NCI-H748 (cell line): Measurements from ENCODE around the gene PKLR.

Experiments
- DNase-seq: peaks from one replicate; lab custom pipeline; 2025; ENCODE audit not compliant: unreplicated experiment; lab: John Stamatoyannopoulos, UW

Gene PKLR

DNA sequence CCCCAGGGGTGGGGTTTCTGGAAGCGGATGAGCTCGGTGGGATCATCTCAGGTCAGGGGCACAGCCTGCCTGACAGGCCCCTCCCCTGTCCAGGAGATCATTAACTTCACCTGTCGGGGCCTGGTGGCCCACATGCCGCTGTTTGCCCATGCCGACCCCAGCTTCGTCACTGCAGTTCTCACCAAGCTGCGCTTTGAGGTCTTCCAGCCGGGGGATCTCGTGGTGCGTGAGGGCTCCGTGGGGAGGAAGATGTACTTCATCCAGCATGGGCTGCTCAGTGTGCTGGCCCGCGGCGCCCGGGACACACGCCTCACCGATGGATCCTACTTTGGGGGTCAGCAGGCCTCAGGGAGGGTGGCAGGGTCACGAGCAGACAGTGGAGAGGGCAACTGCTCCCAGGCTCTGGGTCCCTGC is 15.6 kb downstream of the PKLR start:
- no peak for DNase-seq

DNA sequence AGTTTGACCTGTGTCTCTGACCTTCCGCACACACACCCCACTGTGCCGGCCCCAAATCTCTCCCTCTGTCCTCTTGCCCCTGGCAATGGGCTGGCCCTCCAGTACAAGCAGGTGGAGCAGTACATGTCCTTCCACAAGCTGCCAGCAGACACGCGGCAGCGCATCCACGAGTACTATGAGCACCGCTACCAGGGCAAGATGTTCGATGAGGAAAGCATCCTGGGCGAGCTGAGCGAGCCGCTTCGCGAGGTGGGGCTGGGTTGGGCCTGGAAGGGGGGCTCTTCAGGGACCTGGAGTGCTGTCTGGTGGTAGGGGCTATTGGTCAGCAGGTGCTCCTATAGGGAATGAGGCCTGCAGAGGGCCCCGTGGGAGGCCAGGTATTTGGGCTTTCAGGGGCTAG is 16.2 kb downstream of the PKLR start:
- no peak for DNase-seq

DNA sequence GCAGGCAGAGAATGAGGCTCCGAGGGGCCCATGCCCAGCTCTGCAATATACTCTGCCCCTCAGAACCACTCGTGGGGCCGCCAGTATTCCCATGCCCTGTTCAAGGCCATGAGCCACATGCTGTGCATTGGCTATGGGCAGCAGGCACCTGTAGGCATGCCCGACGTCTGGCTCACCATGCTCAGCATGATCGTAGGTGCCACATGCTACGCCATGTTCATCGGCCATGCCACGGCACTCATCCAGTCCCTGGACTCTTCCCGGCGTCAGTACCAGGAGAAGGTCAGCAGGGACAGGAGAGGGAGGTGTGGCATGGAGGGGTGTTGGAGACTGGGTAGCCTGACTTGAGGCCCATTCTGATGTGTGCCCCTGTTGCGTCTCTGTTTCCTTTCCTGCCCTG is 16.8 kb downstream of the PKLR start:
- DNase-seq = no peak

DNA sequence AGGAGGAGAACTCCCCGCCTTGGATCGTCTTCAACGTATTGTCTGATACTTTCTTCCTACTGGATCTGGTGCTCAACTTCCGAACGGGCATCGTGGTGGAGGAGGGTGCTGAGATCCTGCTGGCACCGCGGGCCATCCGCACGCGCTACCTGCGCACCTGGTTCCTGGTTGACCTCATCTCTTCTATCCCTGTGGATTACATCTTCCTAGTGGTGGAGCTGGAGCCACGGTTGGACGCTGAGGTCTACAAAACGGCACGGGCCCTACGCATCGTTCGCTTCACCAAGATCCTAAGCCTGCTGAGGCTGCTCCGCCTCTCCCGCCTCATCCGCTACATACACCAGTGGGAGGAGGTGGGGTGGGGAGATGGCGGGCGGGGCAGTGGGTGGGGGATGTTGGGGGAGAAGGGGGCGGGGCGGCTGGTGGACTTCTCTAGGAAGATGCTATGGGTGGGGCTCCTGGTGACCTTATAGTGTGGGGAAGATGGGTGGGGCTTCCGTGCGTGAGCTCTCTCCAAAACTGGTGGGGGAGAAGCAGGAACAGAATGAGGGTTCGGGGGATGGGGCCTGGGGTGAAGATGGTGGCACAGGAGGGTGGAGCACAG is 18.6 kb downstream of the PKLR start:
- DNase-seq = no peak

DNA sequence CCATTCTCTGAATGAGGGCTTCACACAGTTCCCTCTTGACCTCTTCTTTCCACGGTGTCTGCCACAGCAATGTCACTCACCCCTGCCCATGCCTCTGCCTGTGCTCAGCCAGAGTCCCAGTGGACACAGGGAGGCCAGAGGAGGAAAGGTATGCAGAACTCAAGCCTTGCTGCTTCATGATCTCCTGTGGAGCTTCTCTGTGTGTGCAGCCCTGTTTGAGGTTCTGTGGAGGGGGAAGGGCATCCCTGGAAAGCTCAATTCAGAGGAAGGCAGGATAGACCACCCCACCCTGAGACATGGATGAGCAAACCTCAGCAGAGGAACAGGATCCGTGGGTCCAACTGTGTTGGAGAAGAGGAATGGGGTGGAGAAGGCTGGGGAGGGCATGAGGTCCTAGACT is 22.0 kb downstream of the PKLR start:
- DNase-seq = peak; percentile 6

DNA sequence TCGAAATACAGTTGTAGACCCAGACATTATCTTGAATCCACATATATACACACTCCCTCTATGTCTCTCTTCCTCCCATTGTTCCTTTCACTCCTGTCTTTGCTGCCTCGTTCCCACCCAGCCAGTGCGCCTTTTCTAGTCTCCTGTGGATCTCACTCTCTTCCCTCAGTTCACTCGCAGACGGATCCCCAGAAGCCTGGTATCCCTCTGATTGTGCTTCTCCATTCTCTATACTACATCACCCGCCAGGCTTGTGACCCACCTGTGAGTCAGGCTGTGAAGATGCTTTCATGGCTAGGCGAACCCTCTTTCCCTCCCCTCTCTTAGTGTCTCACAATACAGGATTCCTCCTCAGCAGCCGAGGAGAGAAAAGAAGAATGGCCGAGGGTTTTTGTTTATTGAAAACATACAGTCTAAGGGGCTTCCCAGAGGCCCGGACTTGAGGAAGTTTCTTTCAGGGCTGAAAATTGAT is 22.5 kb downstream of the PKLR start:
- DNase-seq = no peak

DNA sequence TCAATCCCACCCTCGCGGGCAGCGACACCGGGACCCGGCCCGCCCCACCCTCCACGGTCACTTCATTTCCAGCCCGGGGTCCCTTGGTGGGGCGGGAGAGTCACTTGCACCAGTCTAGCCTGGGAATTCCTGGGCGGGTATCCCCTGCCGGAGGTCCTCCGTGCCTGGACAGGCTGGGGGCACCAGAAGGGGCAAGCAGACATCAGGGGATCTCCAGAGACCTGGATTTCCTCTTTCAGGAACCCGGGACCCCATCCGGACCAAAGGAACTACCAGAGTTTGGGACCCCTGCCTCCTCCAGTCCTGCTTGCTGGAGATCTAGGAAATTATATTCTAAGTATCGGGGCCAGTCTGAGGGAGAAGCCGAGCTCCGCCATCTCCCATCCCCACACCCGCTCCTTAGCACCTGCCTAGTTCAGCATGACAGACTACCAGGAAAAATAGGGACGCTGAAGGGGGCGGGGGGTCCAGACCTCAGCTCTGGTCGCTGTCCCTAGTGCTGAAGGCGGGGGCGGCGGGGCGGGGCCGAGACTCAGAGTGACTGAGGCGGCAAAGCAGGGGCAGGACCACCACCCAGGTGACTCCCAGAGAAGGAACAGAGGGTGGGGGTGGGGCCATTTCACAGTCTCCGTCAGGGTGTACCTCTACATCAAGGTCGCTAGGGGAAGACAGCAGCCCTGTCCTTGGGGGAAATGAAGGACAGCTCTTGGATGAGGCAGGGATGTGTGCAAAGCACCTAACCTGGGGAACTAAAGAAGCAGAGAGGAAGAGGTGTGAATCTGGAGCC is 23.1 kb downstream of the PKLR start:
- DNase-seq = peak; percentile 88

DNA sequence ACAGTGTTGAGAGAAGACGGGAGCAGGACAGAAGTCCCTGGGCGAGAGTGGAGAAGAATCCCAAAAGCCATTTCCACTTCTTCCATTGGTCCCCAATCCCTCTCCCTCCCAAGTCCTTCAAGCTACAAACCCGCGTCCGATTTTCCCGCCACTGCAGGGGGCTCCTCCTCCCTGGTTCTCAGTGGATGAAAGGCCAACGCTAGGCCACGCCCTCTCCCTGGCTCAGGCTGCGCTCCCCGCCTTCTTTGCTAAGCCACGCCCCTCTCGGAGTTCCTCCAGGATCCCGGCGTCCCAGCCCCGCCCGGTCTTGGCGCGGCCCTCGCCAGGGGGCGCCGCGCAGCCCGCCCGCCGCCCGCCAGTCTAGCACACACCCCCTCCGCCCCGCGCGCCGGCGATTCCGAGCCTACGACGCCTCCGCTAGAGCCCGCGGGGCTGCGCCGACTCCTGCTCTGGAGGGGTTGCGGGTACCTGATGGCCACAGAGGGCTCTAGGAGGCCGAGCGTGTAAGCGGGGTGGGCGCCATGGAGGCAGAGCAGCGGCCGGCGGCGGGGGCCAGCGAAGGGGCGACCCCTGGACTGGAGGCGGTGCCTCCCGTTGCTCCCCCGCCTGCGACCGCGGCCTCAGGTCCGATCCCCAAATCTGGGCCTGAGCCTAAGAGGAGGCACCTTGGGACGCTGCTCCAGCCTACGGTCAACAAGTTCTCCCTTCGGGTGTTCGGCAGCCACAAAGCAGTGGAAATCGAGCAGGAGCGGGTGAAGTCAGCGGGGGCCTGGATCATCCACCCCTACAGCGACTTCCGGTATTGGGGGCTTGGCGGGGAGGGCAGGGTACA is 24.0 kb downstream of the PKLR start, which contains the start of gene HCN3:
Gene HCN3, plus strand, starts transcription at position 394 of the 832 bp plus-strand sequence. Its CDS starts 128 bp downstream, at position 522.
- DNase-seq = peak; percentile 98

DNA sequence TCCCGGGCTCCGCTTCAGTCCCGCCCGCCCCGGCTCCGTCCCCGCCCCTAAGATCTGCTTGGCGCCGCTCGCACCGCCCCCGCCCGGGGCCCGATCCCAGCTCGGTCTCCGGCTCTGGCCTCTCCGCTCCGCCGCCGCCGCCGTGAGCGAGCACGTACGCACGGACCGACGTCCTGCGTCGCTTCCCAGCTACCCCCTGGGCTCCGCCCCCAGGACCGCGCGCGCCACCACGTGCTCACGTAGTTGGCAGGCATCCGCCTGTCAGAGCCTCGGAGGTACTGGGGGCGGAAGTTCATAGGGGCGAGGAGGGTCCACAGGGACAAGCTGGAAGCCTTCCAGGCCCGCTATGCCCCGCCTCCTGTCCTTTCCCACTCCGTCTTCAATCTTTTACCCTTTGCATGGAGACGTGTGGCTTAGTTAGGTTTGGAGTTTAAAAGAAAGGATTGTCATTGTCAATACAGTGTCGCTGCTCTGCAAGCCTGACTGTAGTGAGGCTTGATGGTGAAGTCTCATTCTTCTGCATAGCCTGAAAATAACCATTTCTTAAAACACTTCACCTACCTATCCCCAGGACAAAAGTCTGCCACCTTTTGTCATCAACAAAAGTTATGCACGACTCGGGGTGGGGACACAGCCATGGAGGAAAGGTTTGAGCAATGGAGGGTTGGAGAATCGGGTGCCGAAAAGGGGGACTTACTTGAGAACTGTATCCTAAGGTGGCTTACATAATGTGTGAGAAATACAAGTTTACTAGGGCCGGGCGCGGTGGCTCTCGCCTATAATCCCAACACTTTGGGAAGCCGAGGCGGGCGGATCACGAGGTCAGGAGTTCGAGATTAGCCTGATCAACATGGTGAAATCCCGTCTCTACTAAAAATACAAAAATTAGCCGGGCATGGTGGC is 27.6 kb downstream of the PKLR start, which contains the start of gene CLK2:
Gene CLK2, minus strand, starts transcription at position 162 of the 903 bp plus-strand sequence. CDS start 2,527 bp downstream, outside the sequence.
- peak; percentile 99 for DNase-seq

DNA sequence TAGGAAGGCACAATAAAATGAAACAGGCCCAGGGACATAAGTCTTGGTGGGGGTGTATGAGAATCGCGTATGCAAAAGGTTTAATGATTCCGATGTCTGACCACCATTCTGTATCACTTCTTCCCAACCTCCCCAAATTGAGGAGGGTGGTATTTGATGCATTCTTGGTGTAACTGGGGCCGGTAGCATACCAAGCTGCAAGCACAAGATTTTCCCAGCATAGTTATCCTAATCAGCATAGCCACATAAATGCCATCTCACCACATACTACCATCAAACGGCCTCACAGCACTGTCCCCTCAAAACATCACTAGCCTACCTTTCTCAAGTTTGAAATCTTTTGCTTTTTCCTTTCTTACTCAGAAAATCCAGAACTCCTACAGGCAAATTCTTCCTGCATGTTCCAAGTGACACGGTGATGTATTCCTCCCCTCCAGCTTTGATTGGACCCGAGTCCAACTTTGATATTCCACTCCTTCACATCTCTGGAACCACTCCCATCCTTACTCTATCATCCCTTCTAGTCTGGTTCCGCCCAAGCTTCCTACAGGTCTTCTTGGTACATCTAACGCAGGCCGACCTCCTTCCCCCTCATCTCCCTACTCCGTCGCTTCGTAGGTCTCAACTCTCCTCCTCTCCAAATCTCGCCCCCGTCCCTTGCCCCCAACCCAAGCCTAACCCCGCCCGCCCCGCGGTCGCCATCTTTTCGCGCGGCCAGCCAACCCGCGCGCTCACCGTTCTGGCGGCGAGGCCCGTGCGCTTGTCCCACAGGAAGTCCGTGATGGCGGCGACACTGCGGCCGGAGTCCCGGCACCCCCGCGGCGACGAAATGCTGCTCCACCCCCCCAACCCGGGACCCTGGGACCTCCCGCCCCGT is 28.5 kb downstream of the PKLR start:
- peak; percentile 83 for DNase-seq

DNA sequence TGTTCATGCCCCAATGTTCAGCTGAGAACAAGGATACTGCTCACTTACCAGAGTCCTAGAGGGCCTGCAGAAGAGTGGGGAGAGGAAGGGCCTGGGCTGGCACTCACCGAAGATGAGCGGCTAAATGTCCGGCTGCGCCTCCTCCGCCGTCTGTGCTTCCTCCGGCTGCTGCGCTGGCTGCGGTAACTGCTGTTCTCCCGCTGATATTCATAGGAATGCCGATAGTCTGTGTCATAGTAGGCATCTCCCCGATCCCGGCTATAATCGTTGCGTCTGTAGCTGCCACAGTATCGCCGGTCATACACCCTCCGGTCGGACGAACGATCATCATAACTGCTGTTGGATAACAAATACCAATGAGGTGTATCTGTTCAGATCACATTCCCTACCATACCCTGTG is 31.9 kb downstream of the PKLR start:
- DNase-seq = no peak

DNA sequence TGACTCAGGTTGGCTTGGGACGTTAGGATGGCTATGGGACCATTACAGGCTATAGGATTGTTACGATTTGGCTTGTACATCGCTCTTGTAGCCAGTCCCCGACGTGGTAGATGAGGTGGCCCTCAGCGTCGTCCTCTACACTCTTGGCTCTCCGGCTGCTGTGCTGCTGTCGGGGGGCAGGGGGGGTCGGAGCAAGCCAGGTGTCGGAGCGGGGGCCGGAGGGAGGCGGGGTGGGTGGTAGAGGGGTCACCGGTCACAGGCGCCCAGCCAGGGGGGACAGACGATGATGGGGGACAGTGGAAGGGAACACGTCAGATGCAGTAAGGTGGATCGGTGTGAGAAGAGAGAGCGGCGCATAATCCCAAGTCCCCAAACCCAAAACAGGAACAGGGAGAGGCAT is 32.6 kb downstream of the PKLR start:
- DNase-seq = no peak

DNA sequence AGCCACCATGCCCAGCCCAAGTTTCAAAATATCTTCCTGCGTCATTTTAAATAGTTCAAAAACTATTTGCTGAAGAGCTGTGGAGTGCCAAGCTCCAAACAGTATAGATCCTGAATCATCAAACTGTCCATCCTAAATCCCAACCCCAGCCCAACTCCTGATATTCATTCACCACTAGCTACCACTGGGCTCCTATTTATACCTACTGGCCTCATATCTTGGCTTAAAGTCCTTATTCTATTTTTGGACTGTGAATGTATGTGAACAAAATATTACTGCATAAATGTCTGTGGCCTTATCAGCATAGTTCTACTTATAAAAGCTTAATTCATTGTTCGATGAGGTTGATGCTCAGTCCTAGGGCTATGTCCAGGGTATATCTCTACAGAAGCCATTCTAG is 33.9 kb downstream of the PKLR start:
- DNase-seq = no peak

DNA sequence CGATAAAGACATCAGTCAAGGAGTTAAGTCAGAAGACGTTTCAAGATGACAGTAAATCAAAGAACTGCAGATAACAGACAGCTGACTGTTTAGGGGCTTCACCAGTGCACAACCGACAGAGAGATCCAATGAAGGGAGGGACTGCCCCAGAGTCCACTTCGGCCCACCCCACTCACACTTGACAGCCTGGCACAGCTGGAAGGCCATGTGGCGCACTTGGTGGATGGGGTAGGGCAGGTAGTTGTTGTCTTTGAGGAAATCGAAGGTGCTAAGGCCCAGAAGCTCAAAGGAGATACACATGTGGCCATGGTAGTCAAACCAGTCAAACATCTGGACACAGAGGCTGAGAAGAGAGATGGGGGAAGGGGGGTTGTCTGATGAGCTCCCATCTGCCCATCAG is 34.7 kb downstream of the PKLR start:
- DNase-seq = no peak

DNA sequence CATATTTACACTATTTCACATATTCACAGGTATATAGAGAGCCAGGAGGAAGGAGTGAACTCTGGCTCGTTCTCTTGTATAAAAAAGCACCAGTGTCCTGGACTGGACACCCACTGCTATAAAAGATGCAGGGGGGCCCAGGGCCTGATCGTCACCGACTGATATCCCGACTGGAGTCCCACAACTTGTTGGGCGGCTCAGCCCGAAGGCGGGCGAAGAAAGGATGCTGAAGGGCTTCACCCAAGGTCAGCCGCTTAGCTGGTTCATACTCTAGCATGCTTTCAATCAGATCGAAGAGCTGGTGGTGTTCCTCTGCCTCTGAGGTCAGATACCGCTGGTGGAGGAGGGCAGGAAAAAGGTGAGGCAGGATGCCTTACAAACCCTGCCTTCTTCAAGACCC is 38.2 kb downstream of the PKLR start:
- no peak for DNase-seq

DNA sequence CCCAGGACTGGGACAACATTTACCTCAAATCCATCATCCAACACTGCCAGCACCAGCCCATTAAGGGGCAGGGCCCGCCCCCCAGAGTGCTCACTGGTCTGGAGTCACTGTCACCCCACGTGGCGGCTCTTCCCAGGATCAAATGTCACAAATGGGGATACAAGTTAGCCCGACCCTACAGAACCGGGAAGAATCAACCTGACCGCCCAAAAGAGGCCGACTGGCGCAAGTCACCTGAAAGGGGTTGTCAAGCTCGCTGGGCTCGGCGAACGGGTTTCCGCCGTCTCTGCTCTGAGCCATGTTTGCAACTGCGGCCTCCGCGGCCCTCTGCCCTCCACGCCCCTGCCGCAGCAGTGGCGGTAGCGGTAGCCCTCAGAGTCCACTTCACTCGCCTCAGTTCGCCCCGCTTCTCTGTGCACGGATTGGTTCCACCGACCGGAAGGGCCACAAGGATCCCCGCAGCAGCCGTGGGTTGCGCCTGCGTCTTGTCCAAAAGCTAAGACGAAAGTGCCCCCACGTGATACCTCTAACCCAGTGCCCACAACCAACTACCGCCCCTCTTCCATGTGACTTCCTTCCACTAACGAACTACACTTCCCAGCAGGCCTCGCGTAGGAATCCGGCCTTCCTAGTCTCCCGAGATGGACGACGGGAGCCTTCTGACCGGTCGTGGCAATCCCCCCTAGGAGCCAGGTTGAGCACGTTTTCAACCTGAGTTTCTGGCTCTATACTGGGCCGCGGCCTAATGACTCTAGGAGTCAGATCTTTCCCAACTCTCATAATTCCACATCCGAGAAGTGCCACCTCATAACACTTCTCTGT is 39.2 kb downstream of the PKLR start, which contains the start of gene SCAMP3:
Gene SCAMP3, minus strand, starts transcription at position 509 of the 822 bp plus-strand sequence. Its CDS starts 209 bp downstream, at position 300.
- DNase-seq = peak; percentile 98

DNA sequence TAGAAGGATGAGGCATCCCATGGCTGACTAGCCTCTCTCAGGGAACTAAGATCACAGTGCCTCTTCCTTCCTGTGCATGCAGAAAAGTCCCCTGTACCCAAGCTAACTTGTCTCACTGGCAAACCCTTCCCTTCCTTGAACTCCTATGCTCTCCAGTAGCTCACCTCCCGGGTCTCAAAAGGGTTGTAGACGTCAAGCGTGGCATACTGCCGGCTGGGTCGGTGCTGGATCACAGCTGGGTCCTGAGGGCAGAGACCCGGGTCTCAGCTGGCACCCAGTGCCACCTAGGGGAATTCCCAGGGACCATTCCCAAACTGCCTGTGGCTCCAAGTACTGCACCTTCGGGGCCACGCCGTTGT is 39.8 kb downstream of the PKLR start:
- DNase-seq = peak; percentile 46

DNA sequence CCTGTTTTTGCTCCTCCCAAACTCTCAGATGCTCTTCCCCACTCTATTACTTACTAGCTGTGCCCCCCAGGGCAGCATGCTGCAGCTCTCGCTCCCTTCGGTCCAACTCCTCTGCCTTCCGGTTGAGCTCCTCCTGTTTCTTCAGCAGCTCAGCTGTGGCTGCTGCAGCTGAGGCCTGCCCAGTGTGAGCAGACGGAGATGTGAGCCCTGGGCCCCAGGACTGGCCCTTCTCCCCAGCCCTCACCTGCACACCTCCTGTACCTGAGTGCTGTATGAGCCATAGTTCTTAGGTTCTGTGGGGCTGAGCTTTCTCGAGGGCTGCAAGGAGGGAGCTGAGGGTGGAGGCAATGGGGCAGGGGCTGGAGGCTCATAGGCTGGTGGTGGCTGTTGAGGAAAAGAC is 41.0 kb downstream of the PKLR start:
- DNase-seq = no peak
